ENCODE results near the gene SYNJ2. TPM values are rescaled to one million over a fixed set of nuclear protein-coding genes. Genes with fewer than 3 reads are reported as not detected.

SYNJ2 gene
- polyA plus RNA-seq, 1 donor from 2014 or later = 0.12 TPM

Small RNA genes within 50 kb of the gene (small RNA-seq; reads per million reads assigned to genes)
- gene RNU6-786P = 0 to 0.08 (median 0) reads per million in 3 experiments

Other genes starting within 250 kb of the SYNJ2 start
- 7.0 and 8.9 TPM in 2 replicates for gene SNX9, start 158.6 kb upstream of the SYNJ2 start, polyA plus RNA-seq
- 22.2 and 22.3 TPM in 2 replicates for gene SERAC1, start 186.4 kb downstream of the SYNJ2 start, polyA plus RNA-seq
- 15.8 and 19.1 TPM in 2 replicates for gene GTF2H5, start 186.5 kb downstream of the SYNJ2 start, polyA plus RNA-seq

Data from neural cell (in vitro differentiated cells).